Gastroesophageal sphincter (tissue), 4 donors: ENCODE results near the gene HS6ST3. TPM values are rescaled to one million over a fixed set of nuclear protein-coding genes. Genes with fewer than 3 reads are reported as not detected.

Experiments used
- ATAC-seq: fragments of 150-250 bp; one replicate; pipeline ENCODE4 v1.9.1; 2016; ENCODE audit warnings: mild to moderate bottlenecking, moderate library complexity
- H3K27ac ChIP-seq, 4 donors: fragments of 200-600 bp; sonication (generic) in 3 of 4; 1 replicate in 3 of 4; 2 replicates in 1 of 4; pipeline ENCODE4 v1.5.1; 2016 to 2019
- H3K27me3 ChIP-seq: fragments of 200-600 bp; sonication (generic); one replicate; pipeline ENCODE4 v1.5.1; 2019
- H3K36me3 ChIP-seq, 2 donors: fragments of 200-600 bp; sonication (generic); one replicate each; pipeline ENCODE4 v1.5.1; 2019; ENCODE audit warnings: control low read depth in 1 of 2
- H3K4me1 ChIP-seq, 3 donors: fragments of 200-600 bp; sonication (generic); 1 replicate in 2 of 3; 2 replicates in 1 of 3; pipeline ENCODE4 v1.5.1; 2016 to 2019; ENCODE audit warnings: control low read depth in 2 of 3
- H3K4me3 ChIP-seq, 2 donors: fragments of 200-600 bp; sonication (generic); one replicate each; pipeline ENCODE4 v1.5.1; 2019; ENCODE audit warnings: mild to moderate bottlenecking in 1 of 2, moderate library complexity in 1 of 2
- H3K9me3 ChIP-seq, 3 donors: fragments of 200-600 bp; sonication (generic); one replicate each; pipeline ENCODE4 v1.5.1; 2017 to 2019; ENCODE audit warnings: control low read depth in 2 of 3
- CTCF ChIP-seq, 4 experiments: fragments of 200-600 bp in 2 of 4; fragments of 450-650 bp in 2 of 4; sonication (generic) in 1 of 4; IDR thresholded peaks; one replicate each; pipeline ENCODE4 v1.5.1; 2017 to 2019; ENCODE audit warnings: antibody characterized with exemption in 4 of 4, mild to moderate bottlenecking in 2 of 4, moderate library complexity in 2 of 4
- EP300 ChIP-seq: sonication (generic); formaldehyde crosslinking; IDR thresholded peaks from one replicate; pipeline ENCODE4 v1.6.1; 2017; ENCODE audit warnings: antibody characterized with exemption, mild to moderate bottlenecking
- POLR2A ChIP-seq, 2 donors: fragments of 450-650 bp; IDR thresholded peaks; one replicate each; pipeline ENCODE4 v1.6.1; 2017; ENCODE audit warnings: antibody characterized with exemption in 2 of 2, mild to moderate bottlenecking in 2 of 2, moderate library complexity in 1 of 2
- POLR2AphosphoS5 ChIP-seq: sonication (generic); formaldehyde crosslinking; IDR thresholded peaks from one replicate; pipeline ENCODE4 v1.6.1; 2017; ENCODE audit warnings: antibody characterized with exemption
- WGBS, 2 donors: methylation state at CpG; one replicate each; pipeline ENCODE4 v1.1.5; 2018; ENCODE audit warnings: low coverage in 1 of 2; 5-methylcytosine and 5-hydroxymethylcytosine counted together
- total RNA-seq, 4 donors: library from RNA; depleted of rRNA; stranded (reverse); fragments of >200 nt; gene quantifications; one replicate each; pipeline ENCODE4 v1.1.0, GENCODE V29; 2016

Gene HS6ST3
- total RNA-seq, 4 donors from 2014 or later = 3.4 to 13.2 (median 5.2) TPM

- no peak for ATAC-seq
- TF ChIP-seq EP300 (no peak), POLR2AphosphoS5 (no peak), CTCF (IDR thresholded peaks at IDR 0.05) (no peak), POLR2A (IDR thresholded peaks at IDR 0.05) (no peak)
- 43% methylated on average over 1 of the region's 5 CpGs; no CpG with 5 or more reads in 1 of the 2 donors for WGBS, 2 donors
- Histone ChIP-seq H3K27me3 (no peaks in the 10 kb centered on the region), H3K27ac (no peak overlapping the region), H3K36me3 (no peaks in the 10 kb centered on the region), H3K4me3 (no peak overlapping the region), H3K9me3 (no peaks in the 10 kb centered on the region), H3K4me1 (no peaks in the 10 kb centered on the region)
Measured at GRCh38 chr13:96198038-96198437, 108.1 kb downstream of the HS6ST3 start.

- no peak overlapping the region for H3K27ac ChIP-seq
- H3K9me3 ChIP-seq = no peaks in the 10 kb centered on the region
- H3K27me3 ChIP-seq = no peaks in the 10 kb centered on the region
- no peak for ATAC-seq
- H3K36me3 ChIP-seq = no peaks in the 10 kb centered on the region
- WGBS, 2 donors = 77 to 84% methylated on average over 3 of the region's 3 CpGs
- H3K4me3 ChIP-seq = no peak overlapping the region
- H3K4me1 ChIP-seq = no peaks in the 10 kb centered on the region
- TF ChIP-seq POLR2A (IDR thresholded peaks at IDR 0.05) (no peak), POLR2AphosphoS5 (no peak), CTCF (IDR thresholded peaks at IDR 0.05) (no peak), EP300 (no peak)
Measured at GRCh38 chr13:96199315-96199714, 109.4 kb downstream of the HS6ST3 start.

GRCh38 chr13:96200810-96201209 is 110.9 kb downstream of the HS6ST3 start:
- Histone ChIP-seq H3K27me3 (no peaks in the 10 kb centered on the region), H3K36me3 (no peaks in the 10 kb centered on the region), H3K9me3 (no peaks in the 10 kb centered on the region), H3K4me1 (no peaks in the 10 kb centered on the region), H3K4me3 (no peak overlapping the region), H3K27ac (no peak overlapping the region)
- ATAC-seq = no peak
- WGBS, 2 donors = 80 to 93% methylated on average over 1 to 3 of the region's 6 CpGs
- TF ChIP-seq EP300 (no peak), CTCF (IDR thresholded peaks at IDR 0.05) (no peak), POLR2A (IDR thresholded peaks at IDR 0.05) (no peak), POLR2AphosphoS5 (no peak)

DNA sequence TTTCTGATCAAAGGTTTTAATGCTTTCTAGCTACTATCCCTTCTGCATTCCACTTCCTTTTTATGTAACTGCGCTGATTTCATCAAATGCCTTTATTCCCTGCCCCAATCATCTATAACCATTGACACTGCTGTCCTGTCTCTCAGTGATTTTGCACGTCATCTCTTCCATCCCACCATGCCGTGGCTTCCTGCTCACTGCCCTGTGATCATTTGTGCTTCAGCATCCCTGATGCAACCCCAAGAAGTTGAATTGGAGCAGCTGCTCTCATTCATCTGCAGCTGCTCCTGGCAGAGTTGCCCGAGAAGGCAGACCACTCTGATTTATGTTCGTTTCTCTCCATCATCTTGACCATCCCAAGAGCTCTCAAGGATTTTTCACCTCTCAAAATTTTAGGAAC is 112.4 kb downstream of the HS6ST3 start:
- TF ChIP-seq POLR2AphosphoS5 (no peak), POLR2A (IDR thresholded peaks at IDR 0.05) (no peak), CTCF (IDR thresholded peaks at IDR 0.05) (no peak), EP300 (no peak)
- Histone ChIP-seq H3K27me3 (no peaks in the 10 kb centered on the region), H3K4me1 (no peaks in the 10 kb centered on the region), H3K4me3 (no peak overlapping the region), H3K9me3 (no peaks in the 10 kb centered on the region), H3K27ac (no peak overlapping the region), H3K36me3 (no peaks in the 10 kb centered on the region)
- no peak for ATAC-seq
- WGBS, 2 donors = 79 to 82% methylated on average over 5 of the region's 5 CpGs

- no peak for ATAC-seq
- Histone ChIP-seq H3K4me3 (no peak overlapping the region), H3K27ac (no peak overlapping the region), H3K27me3 (no peaks in the 10 kb centered on the region), H3K4me1 (no peaks in the 10 kb centered on the region), H3K9me3 (no peaks in the 10 kb centered on the region), H3K36me3 (no peaks in the 10 kb centered on the region)
- TF ChIP-seq EP300 = no peak
- TF ChIP-seq POLR2AphosphoS5 = no peak
- TF ChIP-seq CTCF (IDR thresholded peaks at IDR 0.05) = no peak
- TF ChIP-seq POLR2A (IDR thresholded peaks at IDR 0.05) = no peak
- 55 to 83% methylated on average over 2 of the region's 2 CpGs for WGBS, 2 donors
Measured at GRCh38 chr13:96203471-96203870, 113.6 kb downstream of the HS6ST3 start.
